ENCODE results near the gene MAP2.

GRCh38 chr2:209526561-209526960 lies 102.7 kb downstream of the MAP2 start:
- TF ChIP-seq CTCF (IDR thresholded peaks at IDR 0.05), result no peak
- no peak for TF ChIP-seq POLR2AphosphoS5 (IDR thresholded peaks at IDR 0.05; ENCODE audit: insufficient read depth in 1 of 2, low read depth in 1 of 2)
